B cell (primary cell): ENCODE data around the gene SEMA6A. TPM values are rescaled to one million over a fixed set of nuclear protein-coding genes. Genes with fewer than 3 reads are reported as not detected.

Experiments
- ATAC-seq: fragments of 200-7000 bp; cut with Tn5 transposase; one replicate; pipeline ENCODE4 v1.10.0; 2021; ENCODE audit warnings: low read depth, mild to moderate bottlenecking, moderate number of reproducible peaks, moderate library complexity
- CTCF ChIA-PET: fragments of 350-600 bp; sonication (Branson Sonifier 250); formaldehyde crosslinking; loops from one replicate; lab custom pipeline; 2021; ENCODE audit warnings: antibody characterized with exemption, inconsistent platforms; lab: Charles Lee
- POLR2A ChIA-PET: fragments of 350-600 bp; sonication (Branson Sonifier 250); formaldehyde crosslinking; loops from one replicate; lab custom pipeline; 2021; ENCODE audit warnings: antibody characterized with exemption; lab: Charles Lee
- DNase-seq: peaks from one replicate; pipeline ENCODE4 v3.0.0; 2013
- H2AFZ ChIP-seq: 2 replicates; pipeline ENCODE4 v1.6.1; 2012; ENCODE audit warnings: mild to moderate bottlenecking, low read depth, low read length; ENCODE audit not compliant: insufficient read depth, poor library complexity, severe bottlenecking
- H3K27ac ChIP-seq, 2 donors: 1 replicate in 1 of 2; 2 replicates in 1 of 2; pipeline ENCODE4 v1.5.1; 2012 to 2013; ENCODE audit warnings: low read length in 2 of 2, mild to moderate bottlenecking in 2 of 2, moderate library complexity in 1 of 2
- H3K27me3 ChIP-seq, 4 experiments: fragments of 200-600 bp in 1 of 4; sonication (generic) in 1 of 4; replicated peaks in 1 of 4; 1 replicate in 2 of 4; 2 replicates in 2 of 4; pipeline versions ENCODE4 v1.6.1 to v1.7.0; 2013 to 2016; ENCODE audit warnings: low read length in 3 of 4, mild to moderate bottlenecking in 2 of 4, mixed read lengths in 1 of 4, moderate library complexity in 1 of 4; ENCODE audit not compliant: insufficient read depth in 4 of 4, control insufficient read depth in 3 of 4; ENCODE audit errors: control extremely low read depth in 1 of 4
- H3K36me3 ChIP-seq, 2 experiments: replicated peaks in 1 of 2; 1 replicate in 1 of 2; 2 replicates in 1 of 2; pipeline versions ENCODE4 v1.6.1 to v1.7.1; 2013; ENCODE audit warnings: low read length in 1 of 2; ENCODE audit not compliant: insufficient read depth in 2 of 2, control insufficient read depth in 1 of 2; ENCODE audit errors: control extremely low read depth in 1 of 2, extremely low read depth in 1 of 2
- H3K4me1 ChIP-seq, 2 donors: fragments of 200-600 bp in 1 of 2; sonication (generic) in 1 of 2; 1 replicate in 1 of 2; 2 replicates in 1 of 2; pipeline versions ENCODE4 v1.5.1 to v1.6.1; 2013 to 2017; ENCODE audit warnings: low read length in 2 of 2; ENCODE audit not compliant: control insufficient read depth in 2 of 2, insufficient read depth in 2 of 2
- H3K4me2 ChIP-seq: replicated peaks from 2 replicates; pipeline ENCODE3; 2012; ENCODE audit warnings: mild to moderate bottlenecking, low read depth, low read length; ENCODE audit not compliant: poor library complexity, severe bottlenecking
- H3K4me3 ChIP-seq, 5 experiments: fragments of 200-600 bp in 1 of 5; sonication (generic) in 1 of 5; 1 replicate in 3 of 5; 2 replicates in 2 of 5; pipeline versions ENCODE4 v1.5.1 to v1.7.0; 2011 to 2016; ENCODE audit warnings: low read length in 4 of 5, mild to moderate bottlenecking in 4 of 5, low read depth in 2 of 5, control low read depth in 1 of 5, moderate library complexity in 1 of 5; ENCODE audit not compliant: insufficient read depth in 1 of 5; ENCODE audit errors: control extremely low read depth in 1 of 5, extremely low read depth in 1 of 5
- H3K79me2 ChIP-seq: fragments of 200-600 bp; sonication (generic); one replicate; pipeline ENCODE4 v1.6.0; 2016; ENCODE audit warnings: low read length; ENCODE audit not compliant: control insufficient read depth, insufficient read depth
- H3K9ac ChIP-seq: fragments of 200-600 bp; sonication (generic); 2 replicates; pipeline ENCODE4 v1.6.1; 2017; ENCODE audit warnings: mild to moderate bottlenecking, low read length, moderate library complexity
- H3K9me3 ChIP-seq, 3 donors: one replicate each; pipeline versions ENCODE4 v1.6.1 to v1.7.1; 2013; ENCODE audit warnings: low read length in 2 of 3; ENCODE audit not compliant: control insufficient read depth in 2 of 3, insufficient read depth in 1 of 3; ENCODE audit errors: control extremely low read depth in 1 of 3
- H4K20me1 ChIP-seq: 2 replicates; pipeline ENCODE4 v1.6.0; 2012; ENCODE audit warnings: mild to moderate bottlenecking, low read length; ENCODE audit not compliant: insufficient read depth, control insufficient read depth, poor library complexity, severe bottlenecking
- H3K27ac Mint-ChIP-seq: one replicate; pipeline ENCODE4 v1.8.0; 2021; ENCODE audit warnings: mixed read lengths
- H3K27me3 Mint-ChIP-seq: one replicate; pipeline ENCODE4 v1.8.0; 2021; ENCODE audit warnings: mixed read lengths
- H3K4me1 Mint-ChIP-seq: one replicate; pipeline ENCODE4 v1.8.0; 2021; ENCODE audit warnings: mixed read lengths
- H3K4me3 Mint-ChIP-seq: one replicate; pipeline ENCODE4 v1.8.0; 2021; ENCODE audit warnings: mixed read lengths
- H3K9me3 Mint-ChIP-seq: one replicate; pipeline ENCODE4 v1.8.0; 2022; ENCODE audit warnings: mixed read lengths; ENCODE audit not compliant: insufficient read depth
- EZH2 ChIP-seq: IDR thresholded peaks from 2 replicates; pipeline ENCODE4 v1.6.1; 2012; ENCODE audit warnings: borderline replicate concordance, low read depth, mild to moderate bottlenecking, moderate library complexity, low read length; ENCODE audit not compliant: insufficient read depth, poor library complexity, severe bottlenecking
- WGBS: methylation state at CpG from one replicate; pipeline ENCODE4 v1.1.5; 2013; ENCODE audit warnings: missing lambda C conversion rate; ENCODE audit not compliant: insufficient coverage; 5-methylcytosine and 5-hydroxymethylcytosine counted together
- intact Hi-C: fragments of 100-400 bp; cut with micrococcal nuclease; formaldehyde crosslinking; loops from one replicate; pipeline ENCODE4 v1.10.0; 2022
- polyA plus RNA-seq: library from polyadenylated mRNA; depleted of rRNA; stranded (reverse); fragments of >200 nt; gene quantifications from 2 replicates; pipeline ENCODE4 v1.2.3, GENCODE V29; 2012
- total RNA-seq, 2 donors: library from RNA; stranded (reverse); fragments of 120-200 nt in 1 of 2; gene quantifications; 1 replicate in 1 of 2; 2 replicates in 1 of 2; pipeline versions ENCODE4 v1.2.3 to v1.2.4, GENCODE V29; 2013 to 2022
- TF ChIP-seq, protein P1 (sequence below): fragments of 200-600 bp; IDR thresholded peaks from one replicate; pipeline ENCODE4 v1.8.0; 2022; ENCODE audit warnings: antibody characterized with exemption, mild to moderate bottlenecking

The SEMA6A gene
- total and polyA plus RNA-seq, 2 donors (not counting 1 experiment from before 2014, with no cell fraction given) = 0.44 TPM; not detected in 1

GRCh38 chr5:116415989-116416388 lies 158.6 kb downstream of the SEMA6A start:
- 94% methylated on average over 5 of the region's 5 CpGs for WGBS
- no peaks in the 10 kb centered on the region for H3K27me3 ChIP-seq
- H3K79me2 ChIP-seq = no peaks in the 10 kb centered on the region
- Mint-ChIP-seq H3K27ac (no peak overlapping the region), H3K9me3 (no peaks in the 10 kb centered on the region), H3K27me3 (no peaks in the 10 kb centered on the region), H3K4me3 (no peak overlapping the region), H3K4me1 (no peaks in the 10 kb centered on the region)
- no peak overlapping the region for H2AFZ ChIP-seq
- H3K27ac ChIP-seq = no peak overlapping the region
- CTCF ChIA-PET = no interaction called here
- DNase-seq (no peak), ATAC-seq (no peak)
- TF ChIP-seq, protein P1, sequence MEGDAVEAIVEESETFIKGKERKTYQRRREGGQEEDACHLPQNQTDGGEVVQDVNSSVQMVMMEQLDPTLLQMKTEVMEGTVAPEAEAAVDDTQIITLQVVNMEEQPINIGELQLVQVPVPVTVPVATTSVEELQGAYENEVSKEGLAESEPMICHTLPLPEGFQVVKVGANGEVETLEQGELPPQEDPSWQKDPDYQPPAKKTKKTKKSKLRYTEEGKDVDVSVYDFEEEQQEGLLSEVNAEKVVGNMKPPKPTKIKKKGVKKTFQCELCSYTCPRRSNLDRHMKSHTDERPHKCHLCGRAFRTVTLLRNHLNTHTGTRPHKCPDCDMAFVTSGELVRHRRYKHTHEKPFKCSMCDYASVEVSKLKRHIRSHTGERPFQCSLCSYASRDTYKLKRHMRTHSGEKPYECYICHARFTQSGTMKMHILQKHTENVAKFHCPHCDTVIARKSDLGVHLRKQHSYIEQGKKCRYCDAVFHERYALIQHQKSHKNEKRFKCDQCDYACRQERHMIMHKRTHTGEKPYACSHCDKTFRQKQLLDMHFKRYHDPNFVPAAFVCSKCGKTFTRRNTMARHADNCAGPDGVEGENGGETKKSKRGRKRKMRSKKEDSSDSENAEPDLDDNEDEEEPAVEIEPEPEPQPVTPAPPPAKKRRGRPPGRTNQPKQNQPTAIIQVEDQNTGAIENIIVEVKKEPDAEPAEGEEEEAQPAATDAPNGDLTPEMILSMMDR = no peak
- TF ChIP-seq EZH2 = no peak
- peaks cover 0 to under 1% (median 0%) of the 10 kb centered on the region in 3 donors for H3K9me3 ChIP-seq
- POLR2A ChIA-PET = no interaction called here
- intact Hi-C loops = no loop called here
- H3K4me3 ChIP-seq = no peak overlapping the region
- H3K4me2 ChIP-seq = no peak overlapping the region
- no peaks in the 10 kb centered on the region for H4K20me1 ChIP-seq
- H3K4me1 ChIP-seq = no peaks in the 10 kb centered on the region
- H3K36me3 ChIP-seq = peaks cover 7 to 15% of the 10 kb centered on the region in 2 experiments
- H3K9ac ChIP-seq = no peak overlapping the region

- no peaks in the 10 kb centered on the region for H3K27me3 Mint-ChIP-seq
- H3K4me1 Mint-ChIP-seq = no peaks in the 10 kb centered on the region
- no peaks in the 10 kb centered on the region for H4K20me1 ChIP-seq
- H3K27me3 ChIP-seq = no peaks in the 10 kb centered on the region
- no peak overlapping the region for H3K4me3 Mint-ChIP-seq
- H3K4me1 ChIP-seq = no peaks in the 10 kb centered on the region
- H3K9ac ChIP-seq = no peak overlapping the region
- no peak overlapping the region for H3K4me3 ChIP-seq
- H3K27ac ChIP-seq = no peak overlapping the region
- no peak overlapping the region for H3K4me2 ChIP-seq
- no peak overlapping the region for H2AFZ ChIP-seq
- no peaks in the 10 kb centered on the region for H3K79me2 ChIP-seq
- TF ChIP-seq, protein P1 = no peak
- no peak for TF ChIP-seq EZH2
- POLR2A ChIA-PET = no interaction called here
- H3K9me3 Mint-ChIP-seq = no peaks in the 10 kb centered on the region
- no peaks in the 10 kb centered on the region for H3K9me3 ChIP-seq
- CTCF ChIA-PET = no interaction called here
- DNase-seq (no peak), ATAC-seq (no peak)
- H3K27ac Mint-ChIP-seq = no peak overlapping the region
- intact Hi-C loops = no loop called here
- H3K36me3 ChIP-seq = peaks cover 5 to 15% of the 10 kb centered on the region in 2 experiments
- WGBS = no CpG with 5 or more reads among the region's 1 CpG
Measured at GRCh38 chr5:116415182-116415581, 159.4 kb downstream of the SEMA6A start.
